HUDEP-2 (cell line): Measurements from ENCODE around the gene GNB3.

Source experiments
- DNase-seq, 76 experiments: peaks; one replicate each; lab custom pipeline; 2025; ENCODE audit not compliant: unreplicated experiment in 76 of 76; lab: John Stamatoyannopoulos, UW

Gene GNB3

GRCh38 chr12:6840761-6841515 lies at the start of gene GNB3:
Gene GNB3 (plus strand): TSS chr12:6840925. CDS start chr12:6841288, 363 bp downstream.
- DNase-seq: no peak

DNA sequence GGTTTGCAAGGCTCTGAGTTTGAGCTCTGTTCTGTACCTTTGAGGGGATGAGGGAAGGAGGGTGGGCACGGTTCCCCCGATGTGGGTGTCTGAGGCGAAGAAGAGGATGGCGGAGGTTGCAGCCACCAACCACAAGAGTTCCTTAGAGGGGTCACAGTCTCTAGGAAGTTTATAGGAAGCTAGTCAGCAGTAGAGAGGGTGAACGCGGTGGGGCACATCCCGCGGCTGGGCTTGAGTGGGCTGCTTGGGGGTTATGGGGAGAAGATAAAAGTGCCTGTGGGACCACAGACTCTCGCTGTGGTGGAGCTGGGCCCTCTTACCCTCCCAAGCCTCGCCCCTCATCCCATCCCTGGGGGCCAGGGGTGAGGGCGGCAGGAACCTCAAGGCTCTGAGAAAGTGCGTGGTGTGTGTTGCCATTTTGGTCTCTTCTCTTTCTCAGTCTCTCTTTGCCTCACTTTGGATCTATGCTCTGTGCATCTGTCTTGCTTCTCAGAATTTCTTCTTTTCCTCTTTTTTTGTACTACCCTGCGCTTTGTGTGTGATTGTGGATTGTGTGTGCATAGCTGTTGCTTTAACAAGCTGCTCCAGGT lies 48.7 kb upstream of the GNB3 start:
- DNase-seq: no peak

- DNase-seq: no peak
Observed at GRCh38 chr12:6792522-6793201, 48.1 kb upstream of the GNB3 start.

DNA sequence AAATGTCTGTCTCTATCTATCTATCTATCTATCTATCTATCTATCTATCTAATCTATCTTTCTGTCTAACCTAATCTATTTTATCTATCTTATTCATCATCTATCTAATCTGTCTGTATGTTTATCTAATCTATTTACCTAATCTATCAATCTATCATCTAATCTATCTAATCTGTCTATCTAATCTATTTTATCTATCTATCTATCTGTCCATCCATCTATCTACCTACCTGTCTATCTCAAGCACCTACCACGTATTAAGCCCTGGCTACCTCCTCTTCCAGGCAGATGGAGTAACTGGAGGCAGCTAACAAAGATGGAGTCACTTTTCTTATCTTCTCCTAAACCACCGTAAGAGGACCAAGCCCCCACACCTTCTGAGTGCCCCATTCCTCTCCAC lies 45.6 kb upstream of the GNB3 start:
- no peak for DNase-seq

DNA sequence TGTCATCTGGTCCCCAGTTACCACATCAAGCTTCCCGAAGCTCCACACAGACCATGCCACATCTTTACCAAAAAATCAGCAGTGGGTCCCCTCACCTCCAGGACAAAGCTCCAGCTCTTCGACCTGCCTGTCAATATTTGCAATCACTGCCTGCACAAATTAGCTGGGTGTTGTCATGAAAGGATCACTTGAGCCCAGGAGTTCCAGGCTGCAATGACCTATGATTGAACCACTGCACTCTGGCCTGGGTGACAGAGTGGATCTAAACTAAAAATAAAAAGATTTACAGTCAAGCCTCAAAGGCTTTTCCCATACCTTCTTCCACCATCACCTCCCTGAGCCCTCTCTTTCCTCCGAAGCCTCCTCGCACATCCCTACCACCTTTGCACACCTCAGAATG lies 44.1 kb upstream of the GNB3 start:
- no peak for DNase-seq

GRCh38 chr12:6799147-6799546 lies 41.6 kb upstream of the GNB3 start:
- no peak for DNase-seq

GRCh38 chr12:6807170-6807569 lies 33.6 kb upstream of the GNB3 start:
- no peak for DNase-seq

GRCh38 chr12:6809056-6809455 lies 31.7 kb upstream of the GNB3 start:
- no peak for DNase-seq

DNA sequence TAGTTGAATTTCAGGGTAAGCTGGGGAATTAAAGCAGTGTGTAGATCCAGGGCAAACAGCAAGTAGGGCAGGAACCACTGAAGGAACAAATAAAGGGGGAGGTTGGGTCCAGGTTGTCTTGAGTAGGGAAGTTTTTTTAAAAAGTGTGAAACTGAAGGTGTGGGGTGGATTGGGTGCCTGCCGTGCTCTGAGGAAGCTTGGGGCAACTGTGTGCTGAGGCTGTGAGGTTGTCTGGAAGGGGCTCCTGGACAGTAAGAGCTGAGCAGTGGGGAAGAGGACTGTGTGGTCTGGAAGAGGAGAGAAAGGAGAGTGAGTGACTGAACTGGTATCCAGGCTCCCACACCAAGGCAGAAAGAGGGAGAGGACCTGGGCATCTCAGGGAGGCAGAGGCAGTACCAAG lies 30.0 kb upstream of the GNB3 start:
- DNase-seq: no peak

DNA sequence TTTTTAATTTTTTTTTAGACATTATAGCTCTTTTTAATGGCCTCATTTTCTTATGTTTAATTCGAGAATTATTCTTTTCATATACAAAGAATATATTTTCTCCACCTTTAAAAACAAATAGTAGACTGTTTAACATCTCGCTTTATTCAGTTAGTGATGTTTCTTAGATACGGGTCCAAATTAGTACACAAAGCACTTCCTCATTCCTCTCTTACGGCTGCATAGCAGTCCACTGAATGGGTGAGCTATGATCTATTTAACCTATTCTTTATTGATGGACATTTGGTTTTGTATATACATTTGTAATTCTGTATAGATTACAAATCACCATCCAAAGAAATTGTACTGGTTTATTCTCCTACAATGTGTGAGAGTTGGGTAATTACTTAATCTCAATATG lies 27.4 kb upstream of the GNB3 start:
- DNase-seq: no peak

DNA sequence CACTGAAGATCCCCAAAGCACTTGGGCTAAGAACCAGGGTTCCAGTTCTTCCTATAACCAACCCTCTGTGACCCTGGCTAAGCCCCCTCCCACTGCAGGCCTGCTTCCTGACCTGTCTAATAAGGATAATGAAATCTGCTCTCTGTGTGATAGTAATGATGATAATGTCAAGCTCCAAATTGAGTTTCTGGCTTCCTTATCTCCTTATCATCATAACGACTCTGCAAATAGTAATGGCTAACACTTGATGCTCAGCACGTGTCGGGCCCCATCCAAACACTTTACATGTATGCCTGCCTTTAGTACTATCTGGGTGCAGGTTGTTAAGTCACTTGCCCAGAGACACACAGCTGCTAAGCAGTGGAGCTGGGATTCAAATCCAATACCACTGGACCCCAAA lies 24.1 kb upstream of the GNB3 start:
- DNase-seq: no peak

GRCh38 chr12:6817098-6817497 lies 23.6 kb upstream of the GNB3 start:
- DNase-seq: no peak

- no peak for DNase-seq
Observed at GRCh38 chr12:6817662-6818157, 23.0 kb upstream of the GNB3 start.

DNA sequence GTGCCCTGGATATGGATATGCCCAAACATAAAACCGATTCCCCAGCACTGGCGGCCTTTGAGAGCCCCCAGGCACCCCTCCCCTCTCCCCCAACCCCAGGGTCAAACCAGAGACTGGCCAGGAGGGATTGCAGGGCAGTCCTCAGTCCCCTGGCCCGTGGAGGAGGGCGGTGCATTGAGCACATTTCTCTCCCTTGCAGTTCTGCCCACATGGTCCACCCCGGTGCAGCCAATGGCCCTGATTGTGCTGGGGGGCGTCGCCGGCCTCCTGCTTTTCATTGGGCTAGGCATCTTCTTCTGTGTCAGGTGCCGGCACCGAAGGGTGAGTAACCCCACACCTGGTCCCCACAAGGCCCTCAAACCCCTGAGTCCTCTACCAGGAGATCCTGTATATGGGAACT lies 22.5 kb upstream of the GNB3 start:
- no peak for DNase-seq

- DNase-seq: no peak
Observed at GRCh38 chr12:6818645-6819044, 22.1 kb upstream of the GNB3 start.

DNA sequence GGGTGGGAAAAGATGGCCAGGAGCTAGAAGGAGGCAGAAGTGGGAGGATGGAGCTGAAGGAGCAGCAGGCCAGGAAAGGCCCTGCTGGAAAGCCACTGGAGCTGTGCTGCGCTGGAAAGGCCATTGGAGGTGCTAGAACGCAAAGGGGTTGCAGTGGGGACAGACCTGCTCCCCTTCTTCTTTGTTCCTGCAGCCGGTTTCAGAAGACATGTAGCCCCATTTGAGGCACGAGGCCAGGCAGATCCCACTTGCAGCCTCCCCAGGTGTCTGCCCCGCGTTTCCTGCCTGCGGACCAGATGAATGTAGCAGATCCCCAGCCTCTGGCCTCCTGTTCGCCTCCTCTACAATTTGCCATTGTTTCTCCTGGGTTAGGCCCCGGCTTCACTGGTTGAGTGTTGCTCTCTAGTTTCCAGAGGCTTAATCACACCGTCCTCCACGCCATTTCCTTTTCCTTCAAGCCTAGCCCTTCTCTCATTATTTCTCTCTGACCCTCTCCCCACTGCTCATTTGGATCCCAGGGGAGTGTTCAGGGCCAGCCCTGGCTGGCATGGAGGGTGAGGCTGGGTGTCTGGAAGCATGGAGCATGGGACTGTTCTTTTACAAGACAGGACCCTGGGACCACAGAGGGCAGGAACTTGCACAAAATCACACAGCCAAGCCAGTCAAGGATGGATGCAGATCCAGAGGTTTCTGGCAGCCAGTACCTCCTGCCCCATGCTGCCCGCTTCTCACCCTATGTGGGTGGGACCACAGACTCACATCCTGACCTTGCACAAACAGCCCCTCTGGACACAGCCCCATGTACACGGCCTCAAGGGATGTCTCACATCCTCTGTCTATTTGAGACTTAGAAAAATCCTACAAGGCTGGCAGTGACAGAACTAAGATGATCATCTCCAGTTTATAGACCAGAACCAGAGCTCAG lies 21.4 kb upstream of the GNB3 start:
- no peak for DNase-seq

GRCh38 chr12:6820166-6820565 lies 20.6 kb upstream of the GNB3 start:
- no peak for DNase-seq

DNA sequence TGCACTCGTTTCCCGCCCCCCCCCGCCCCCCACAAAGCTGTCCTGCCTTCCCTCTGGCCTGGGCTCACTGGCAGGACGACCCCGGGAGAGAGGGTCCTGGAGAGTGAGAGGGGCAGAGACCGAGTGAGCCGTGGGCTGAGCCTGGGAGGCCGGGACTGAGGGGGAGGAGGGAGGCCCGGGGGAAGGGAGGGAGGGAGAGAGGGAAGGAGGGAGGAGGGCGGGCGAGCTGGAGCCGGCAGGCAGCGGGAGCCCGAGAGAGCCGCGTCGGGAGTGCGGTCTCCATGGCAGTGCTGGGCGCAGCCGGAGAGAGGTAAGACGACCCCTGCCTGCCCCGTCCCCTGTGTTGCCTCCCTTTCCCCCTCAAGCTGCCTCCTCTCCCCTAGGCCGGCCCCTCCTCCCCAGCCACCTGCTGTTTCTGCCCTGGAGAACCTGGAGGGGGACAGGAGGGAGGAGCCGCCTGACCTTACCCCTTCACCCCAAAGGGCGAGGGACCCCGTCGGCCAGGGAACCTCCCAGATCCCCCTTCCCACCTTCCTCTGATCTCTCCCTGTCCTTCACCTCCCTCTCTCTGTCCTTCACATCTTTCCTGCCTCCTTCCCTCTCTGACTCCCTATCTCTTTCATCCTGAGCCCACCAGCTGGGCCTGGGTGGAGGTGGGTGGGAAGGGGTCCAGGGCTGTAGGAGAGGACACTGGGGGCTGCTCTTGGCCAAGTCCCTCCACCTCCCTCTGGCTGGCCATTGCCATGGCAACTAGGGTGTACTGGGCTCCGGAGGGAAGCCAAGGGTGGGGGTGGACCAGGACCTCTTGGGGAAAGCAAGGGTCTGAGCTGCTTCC lies 18.9 kb upstream of the GNB3 start, which contains the start of gene GPR162:
TSS of gene GPR162 (plus strand) at position 231 of the 835 bp plus-strand sequence. CDS start 2,078 bp downstream, outside the sequence.
- DNase-seq: no peak

DNA sequence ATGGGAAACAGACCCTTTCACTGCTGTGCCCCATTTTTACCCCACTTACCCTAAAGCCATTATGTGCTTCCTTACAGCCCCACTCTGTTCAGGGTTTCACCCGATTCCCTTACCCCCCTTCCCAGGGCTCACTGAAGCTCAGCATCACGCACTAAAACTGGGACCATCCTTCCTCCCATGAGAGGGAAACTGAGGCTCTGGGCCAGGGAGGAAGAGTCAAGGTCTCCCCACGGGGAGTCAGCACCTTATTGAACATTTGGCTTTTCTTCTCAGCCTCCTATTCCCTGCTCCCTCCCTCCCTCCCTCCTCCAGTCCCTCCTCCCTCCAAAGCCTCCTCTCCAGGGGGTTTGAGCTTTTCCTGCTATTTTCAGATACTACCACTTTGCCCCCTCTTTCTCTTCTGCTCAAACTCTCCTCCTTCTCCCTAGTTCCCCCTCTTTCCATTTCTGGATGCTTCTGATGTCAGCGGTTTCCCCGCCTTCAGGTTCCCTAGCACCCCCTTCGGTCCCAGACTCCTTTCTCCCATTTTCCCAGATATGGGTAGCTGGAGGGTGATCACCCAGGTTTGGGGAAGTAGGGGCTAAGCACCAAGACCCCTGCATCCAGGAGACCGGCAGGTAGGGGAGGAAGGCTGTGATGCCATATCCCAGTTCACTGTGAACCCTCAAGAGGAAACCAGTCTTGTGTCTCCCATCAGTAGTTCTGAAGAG lies 18.1 kb upstream of the GNB3 start:
- no peak for DNase-seq
